Lower lobe of right lung (tissue), 2 donors: ENCODE data around the gene VWA5B1. TPM values are rescaled to one million over a fixed set of nuclear protein-coding genes. Genes with fewer than 3 reads are reported as not detected.

Experiments
- ATAC-seq, 2 donors: fragments of 200-7000 bp; cut with Tn5 transposase; one replicate each; pipeline ENCODE4 v1.9.1; 2020 to 2022; ENCODE audit warnings: mild to moderate bottlenecking in 2 of 2, moderate library complexity in 2 of 2
- DNase-seq: peaks from one replicate; pipeline ENCODE4 v3.0.0-alpha.2; 2020
- H3K27ac ChIP-seq: fragments of 200-600 bp; one replicate; pipeline ENCODE4 v1.8.0; 2022
- H3K27me3 ChIP-seq: fragments of 200-600 bp; one replicate; pipeline ENCODE4 v1.8.0; 2022; ENCODE audit warnings: low read depth
- H3K36me3 ChIP-seq: fragments of 200-600 bp; one replicate; pipeline ENCODE4 v1.8.0; 2022; ENCODE audit warnings: mild to moderate bottlenecking
- H3K4me1 ChIP-seq: fragments of 200-600 bp; one replicate; pipeline ENCODE4 v1.8.0; 2022
- H3K4me3 ChIP-seq: fragments of 200-600 bp; one replicate; pipeline ENCODE4 v1.8.0; 2022; ENCODE audit warnings: mild to moderate bottlenecking
- H3K9me3 ChIP-seq: fragments of 200-600 bp; one replicate; pipeline ENCODE4 v1.8.0; 2022
- CTCF ChIP-seq: fragments of 200-600 bp; IDR thresholded peaks from one replicate; pipeline ENCODE4 v1.8.0; 2022; ENCODE audit warnings: antibody characterized with exemption, mild to moderate bottlenecking
- intact Hi-C: fragments of 100-400 bp; cut with DNase I; formaldehyde crosslinking; loops from one replicate; pipeline ENCODE4 v1.11.0; 2022
- total RNA-seq: library from RNA; stranded (reverse); fragmentation: NEBNext Ultra II Directional; extraction: Animal tissue kit (Norgen Biotek cat#: 25700); gene quantifications from one replicate; pipeline ENCODE4 v1.2.1, GENCODE V29; 2021
- donor health status: DM: no; HTN: yes; CAD: no; lungs with severe emphysema.

Gene VWA5B1
- total RNA-seq, 1 donor from 2014 or later: 0.30 TPM

- Histone ChIP-seq H3K9me3 (no peaks in the 10 kb centered on the region), H3K4me1 (peaks cover 3% of the 10 kb centered on the region), H3K4me3 (no peak overlapping the region), H3K36me3 (no peaks in the 10 kb centered on the region), H3K27me3 (peaks cover 38% of the 10 kb centered on the region), H3K27ac (no peak overlapping the region)
- no peak for TF ChIP-seq CTCF
- ATAC-seq (no peak), DNase-seq (no peak)
- intact Hi-C loops: no loop called here
Measured at GRCh38 chr1:20383631-20384030, 93.0 kb downstream of the VWA5B1 start.

- H3K4me1 ChIP-seq: peaks cover 3% of the 10 kb centered on the region
- no peaks in the 10 kb centered on the region for H3K9me3 ChIP-seq
- no peak overlapping the region for H3K4me3 ChIP-seq
- no peak for TF ChIP-seq CTCF
- no peak overlapping the region for H3K27ac ChIP-seq
- H3K36me3 ChIP-seq: no peaks in the 10 kb centered on the region
- intact Hi-C loops: no loop called here
- H3K27me3 ChIP-seq: peaks cover 40% of the 10 kb centered on the region
- ATAC-seq (no peak), DNase-seq (no peak)
Measured at GRCh38 chr1:20385630-20386029, 95.0 kb downstream of the VWA5B1 start.

GRCh38 chr1:20386323-20387081 lies 95.8 kb downstream of the VWA5B1 start:
- DNase-seq (no peak), ATAC-seq (no peak)
- H3K4me1 ChIP-seq: no peaks in the 10 kb centered on the region
- peaks cover 40% of the 10 kb centered on the region for H3K27me3 ChIP-seq
- no peak overlapping the region for H3K4me3 ChIP-seq
- no peaks in the 10 kb centered on the region for H3K36me3 ChIP-seq
- no peak overlapping the region for H3K27ac ChIP-seq
- intact Hi-C loops: no loop called here
- no peaks in the 10 kb centered on the region for H3K9me3 ChIP-seq
- no peak for TF ChIP-seq CTCF

- TF ChIP-seq CTCF: no peak
- intact Hi-C loops: no loop called here
- no peaks in the 10 kb centered on the region for H3K36me3 ChIP-seq
- no peak overlapping the region for H3K27ac ChIP-seq
- DNase-seq (no peak), ATAC-seq (no peak)
- H3K27me3 ChIP-seq: peaks cover 41% of the 10 kb centered on the region
- H3K9me3 ChIP-seq: no peaks in the 10 kb centered on the region
- no peaks in the 10 kb centered on the region for H3K4me1 ChIP-seq
- no peak overlapping the region for H3K4me3 ChIP-seq
Measured at GRCh38 chr1:20389571-20389970, 98.9 kb downstream of the VWA5B1 start.

- H3K27ac ChIP-seq: no peak overlapping the region
- H3K4me3 ChIP-seq: no peak overlapping the region
- H3K9me3 ChIP-seq: no peaks in the 10 kb centered on the region
- no peak for DNase-seq
- intact Hi-C loops: no loop called here
- H3K4me1 ChIP-seq: no peaks in the 10 kb centered on the region
- no peak for TF ChIP-seq CTCF
- no peaks in the 10 kb centered on the region for H3K36me3 ChIP-seq
- ATAC-seq: no peak
- peaks cover 31% of the 10 kb centered on the region for H3K27me3 ChIP-seq
Measured at GRCh38 chr1:20390589-20391331, 100.1 kb downstream of the VWA5B1 start.
